ENCODE data around the gene RASL12.
"Not testable (repeated sequence)": the region's sequence is repeated elsewhere in the genome, so short reads cannot be mapped to it uniquely, and the experiment has no call there.

DNA sequence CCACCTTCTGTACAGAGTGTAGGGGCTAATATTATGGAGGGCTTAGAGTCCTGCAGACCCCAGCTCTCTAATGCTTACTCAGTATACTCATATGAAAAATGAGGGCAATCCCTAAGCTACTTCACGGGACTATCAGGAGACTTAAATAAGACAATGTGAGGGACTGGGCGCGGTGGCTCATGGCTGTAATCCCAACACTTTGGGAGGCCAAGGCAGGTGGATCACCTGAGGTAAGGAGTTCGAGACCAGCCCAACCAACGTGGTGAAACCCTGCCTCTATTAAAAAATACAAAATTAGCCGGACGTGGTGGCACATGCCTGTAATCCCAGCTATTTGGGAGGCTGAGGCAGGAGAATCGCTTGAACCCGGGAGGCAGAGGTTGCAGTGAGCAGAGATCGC lies 32.0 kb upstream of the RASL12 start:
- TF ChIP-seq, protein P1, sequence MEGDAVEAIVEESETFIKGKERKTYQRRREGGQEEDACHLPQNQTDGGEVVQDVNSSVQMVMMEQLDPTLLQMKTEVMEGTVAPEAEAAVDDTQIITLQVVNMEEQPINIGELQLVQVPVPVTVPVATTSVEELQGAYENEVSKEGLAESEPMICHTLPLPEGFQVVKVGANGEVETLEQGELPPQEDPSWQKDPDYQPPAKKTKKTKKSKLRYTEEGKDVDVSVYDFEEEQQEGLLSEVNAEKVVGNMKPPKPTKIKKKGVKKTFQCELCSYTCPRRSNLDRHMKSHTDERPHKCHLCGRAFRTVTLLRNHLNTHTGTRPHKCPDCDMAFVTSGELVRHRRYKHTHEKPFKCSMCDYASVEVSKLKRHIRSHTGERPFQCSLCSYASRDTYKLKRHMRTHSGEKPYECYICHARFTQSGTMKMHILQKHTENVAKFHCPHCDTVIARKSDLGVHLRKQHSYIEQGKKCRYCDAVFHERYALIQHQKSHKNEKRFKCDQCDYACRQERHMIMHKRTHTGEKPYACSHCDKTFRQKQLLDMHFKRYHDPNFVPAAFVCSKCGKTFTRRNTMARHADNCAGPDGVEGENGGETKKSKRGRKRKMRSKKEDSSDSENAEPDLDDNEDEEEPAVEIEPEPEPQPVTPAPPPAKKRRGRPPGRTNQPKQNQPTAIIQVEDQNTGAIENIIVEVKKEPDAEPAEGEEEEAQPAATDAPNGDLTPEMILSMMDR (IDR thresholded peaks at IDR 0.05), result not testable (repeated sequence)
- not testable (repeated sequence) for TF ChIP-seq POLR2A (IDR thresholded peaks at IDR 0.05)
